Measurements from ENCODE around the gene LBH.
"Not testable (repeated sequence)": the region's sequence is repeated elsewhere in the genome, so short reads cannot be mapped to it uniquely, and the experiment has no call there.

LBH gene

DNA sequence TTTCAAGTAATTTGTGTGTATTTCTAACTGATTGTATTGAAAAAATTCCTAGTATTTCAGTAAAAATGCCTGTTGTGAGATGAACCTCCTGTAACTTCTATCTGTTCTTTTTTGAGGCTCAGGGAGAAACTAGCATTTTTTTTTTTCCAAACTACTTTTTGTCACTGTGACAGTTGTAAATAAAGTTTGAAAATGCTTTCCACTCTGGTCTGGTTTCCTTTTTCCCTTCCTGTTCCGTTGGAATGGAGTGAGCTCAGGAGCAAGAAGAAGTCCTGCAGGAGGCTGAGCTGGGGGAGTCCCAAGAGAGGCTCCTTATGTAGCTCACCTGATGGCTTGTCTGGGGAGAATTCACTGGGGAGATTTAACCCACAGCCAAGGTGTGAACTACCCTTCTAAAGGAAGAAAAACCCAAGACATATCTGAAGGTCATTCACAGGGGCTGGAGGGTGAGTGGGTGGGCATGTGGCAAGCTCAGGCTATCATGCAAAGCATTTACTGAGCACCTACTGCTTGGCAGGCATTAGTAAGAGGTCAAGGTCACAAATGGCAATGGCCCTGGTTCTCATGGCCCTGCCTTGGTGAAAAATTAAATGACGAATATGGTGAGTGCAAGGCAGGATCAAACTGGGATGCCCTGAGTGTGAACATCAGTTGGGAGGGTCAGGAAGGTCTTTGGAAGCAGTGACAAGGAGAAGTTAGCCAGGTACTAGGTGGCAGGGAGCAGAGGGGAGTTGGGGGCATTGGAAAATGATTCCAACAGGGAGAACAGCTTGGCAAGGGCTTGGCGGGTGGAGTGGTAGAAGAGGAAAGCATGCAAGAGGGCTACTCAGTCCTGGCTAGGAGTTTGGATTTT is 28.7 kb downstream of the LBH start:
- DNase-seq: no peak

DNA sequence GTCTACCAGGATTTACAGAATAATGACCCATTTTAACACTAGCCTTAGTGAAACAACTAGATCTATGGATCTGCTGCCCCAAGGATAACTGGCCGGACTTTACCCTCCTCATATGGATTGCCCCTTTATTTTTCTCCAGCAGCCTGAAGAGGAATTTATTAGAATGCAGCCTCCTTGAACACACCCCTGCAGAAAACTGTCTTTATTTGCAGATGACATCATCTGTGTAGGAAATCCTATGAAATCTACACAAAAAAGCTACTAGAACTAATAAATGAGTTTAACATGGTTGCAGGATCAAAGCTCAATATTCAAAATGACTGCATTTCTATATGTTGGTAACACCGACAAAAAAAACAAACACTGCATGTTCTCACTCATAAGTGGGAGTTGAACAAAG is 29.6 kb downstream of the LBH start:
- no peak for DNase-seq

DNA sequence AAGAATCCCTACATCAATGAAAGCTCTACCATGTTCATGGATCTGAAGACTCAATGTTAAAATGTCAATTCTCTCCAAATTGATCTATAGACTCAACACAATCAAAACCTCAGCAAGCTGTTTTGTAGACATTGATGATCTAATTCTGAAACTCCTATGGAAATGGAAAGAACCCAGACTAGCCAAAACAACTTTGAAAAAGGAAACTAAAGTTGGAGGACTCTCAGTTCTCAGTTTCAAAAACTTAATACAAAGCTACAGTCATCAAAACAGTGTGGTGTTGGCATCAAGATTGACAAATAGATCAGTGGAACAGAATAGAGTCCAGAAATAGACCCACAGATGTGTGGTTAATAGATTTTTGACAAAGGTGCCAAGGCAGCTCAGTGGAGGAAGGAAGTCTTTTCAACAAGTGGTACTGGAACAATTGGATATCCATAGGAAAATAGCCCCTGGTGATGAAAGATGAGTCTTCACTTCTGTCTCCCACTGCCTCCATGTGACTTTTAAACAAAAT is 30.4 kb downstream of the LBH start:
- no peak for DNase-seq

DNA sequence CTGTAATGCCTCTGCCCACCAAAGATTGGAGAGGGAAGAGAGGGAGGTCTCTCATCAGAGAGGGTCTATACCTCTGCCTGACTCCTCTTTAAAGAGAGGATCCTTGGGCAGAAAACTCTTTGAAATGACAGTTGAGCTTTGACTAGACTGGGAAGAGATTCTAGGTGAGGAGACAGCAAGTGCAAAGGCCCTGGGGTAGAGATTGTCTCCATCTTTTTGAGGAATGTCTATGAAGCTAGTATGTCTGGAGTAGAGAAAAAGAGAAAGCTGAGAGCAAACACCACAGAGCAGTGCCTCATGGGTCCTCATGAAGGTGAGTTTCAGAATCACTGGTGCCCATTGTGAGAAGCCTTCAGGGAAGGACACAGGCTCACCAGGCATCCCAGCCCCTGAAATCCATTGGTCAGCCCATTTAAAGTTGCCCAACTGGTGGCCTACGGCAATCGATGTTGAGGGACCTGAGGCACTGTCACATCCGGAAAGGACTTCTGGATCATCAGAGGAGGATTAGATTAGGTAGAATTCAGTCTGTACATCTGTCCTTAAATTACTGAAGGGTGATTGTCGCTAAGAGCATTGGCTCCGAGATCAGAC is 31.5 kb downstream of the LBH start:
- no peak for DNase-seq

DNA sequence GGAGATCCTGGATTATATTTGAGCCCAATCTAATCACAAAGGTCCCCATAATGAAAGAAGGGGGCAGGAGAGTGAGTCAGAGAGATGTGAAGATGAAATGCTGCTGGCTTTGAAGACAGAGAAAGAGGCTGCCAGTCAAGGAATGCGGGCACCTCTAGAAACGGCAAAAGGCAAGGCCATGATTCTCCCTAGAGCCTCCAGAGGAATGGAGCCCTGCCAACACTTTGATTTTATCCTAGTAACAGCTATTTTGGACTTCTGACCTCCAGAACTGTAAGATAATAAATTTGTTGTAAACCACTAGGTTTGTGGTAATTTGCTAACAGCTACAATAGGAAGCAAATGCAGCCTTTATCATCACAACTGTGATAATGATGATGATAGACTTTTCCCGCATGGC is 32.9 kb downstream of the LBH start:
- DNase-seq: no peak

DNA sequence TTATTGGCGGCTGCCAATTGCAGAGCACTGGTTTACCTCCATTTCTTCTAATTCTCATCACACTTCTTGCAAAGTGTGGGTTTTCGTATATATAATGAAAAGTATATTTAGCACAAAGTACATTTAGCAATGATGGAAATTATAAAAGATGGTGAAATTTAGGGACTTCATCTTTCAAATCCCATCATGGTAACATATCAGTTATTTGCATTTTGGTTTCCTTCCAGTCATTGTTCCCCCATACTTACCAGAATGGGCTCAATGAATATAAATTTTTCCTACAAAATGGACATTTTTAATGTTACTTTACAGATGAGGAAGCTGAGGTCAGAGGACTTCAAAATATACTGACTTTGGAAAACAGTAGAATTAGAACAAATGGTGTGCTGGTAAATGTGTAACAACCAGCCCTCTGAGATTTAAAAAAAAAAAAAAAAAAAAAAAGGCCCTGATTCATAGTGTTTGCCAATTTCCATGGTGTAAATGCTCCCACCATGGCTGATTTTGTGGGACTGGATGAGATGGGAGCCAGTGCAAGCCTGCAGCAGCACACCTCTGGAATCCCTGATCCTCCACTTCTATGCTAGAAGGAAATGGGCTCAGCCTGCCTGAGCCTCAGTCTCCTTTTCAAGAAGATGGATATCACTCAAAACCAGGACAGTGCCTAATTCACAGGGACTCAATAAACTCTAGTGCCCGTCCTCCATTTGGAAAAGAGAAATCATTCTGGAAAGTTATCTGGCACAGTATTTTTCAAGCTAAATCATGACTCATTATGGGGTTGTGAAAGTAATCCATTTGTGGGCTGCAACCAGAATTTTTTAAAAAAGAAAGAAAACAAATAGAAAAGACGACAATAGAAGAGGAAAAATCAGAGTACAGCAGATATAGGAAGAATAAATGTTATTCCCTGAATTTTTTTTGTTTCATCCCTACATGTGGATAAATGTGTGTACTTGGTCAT is 34.0 kb downstream of the LBH start:
- DNase-seq: no peak

DNA sequence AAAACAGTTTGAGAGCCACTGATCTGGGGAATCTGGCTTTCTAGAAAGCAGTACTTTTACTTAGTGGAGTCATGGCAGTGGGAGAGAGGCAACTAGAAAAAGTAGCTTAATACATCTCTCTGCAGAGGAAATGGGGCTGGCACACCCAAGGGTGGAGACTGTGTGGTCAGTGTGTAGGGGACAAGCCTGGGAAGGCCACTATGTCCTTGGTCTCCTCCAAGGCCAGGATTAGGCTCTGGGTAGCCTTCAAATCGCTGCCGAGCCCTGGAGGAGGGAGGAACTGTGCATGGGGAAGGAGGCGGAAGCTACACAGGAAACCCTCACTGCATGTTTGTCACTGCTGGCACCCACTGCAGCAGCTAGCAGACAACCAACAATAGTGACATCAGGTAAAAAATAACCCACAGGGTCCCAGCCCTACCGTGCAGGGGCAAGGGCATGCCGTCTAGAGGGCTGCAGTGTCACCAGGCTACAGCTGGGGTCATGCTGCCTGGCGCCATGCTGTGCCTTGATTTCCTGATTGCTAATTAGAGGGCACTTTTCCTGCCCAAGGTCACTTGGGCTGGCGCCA is 34.8 kb downstream of the LBH start:
- DNase-seq: no peak

DNA sequence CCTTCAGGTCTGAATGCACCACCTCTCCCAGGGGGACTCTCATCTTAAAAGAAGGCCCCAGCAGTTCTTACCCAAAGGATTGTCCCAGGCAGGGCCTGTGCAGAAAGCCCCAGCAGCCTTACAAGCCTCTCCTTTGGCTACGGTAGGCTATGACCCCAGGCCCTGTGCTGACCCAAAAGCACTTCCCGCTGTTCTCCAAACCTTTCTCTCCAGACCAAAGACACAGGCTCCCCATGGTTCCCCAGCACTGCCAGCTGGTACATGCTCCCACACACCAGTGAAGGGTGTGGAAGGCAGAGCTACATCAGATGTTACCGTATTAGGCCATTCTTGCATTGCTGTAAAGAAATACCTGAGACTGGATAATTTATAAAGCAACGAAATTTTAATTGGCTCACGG is 35.4 kb downstream of the LBH start:
- no peak for DNase-seq

DNA sequence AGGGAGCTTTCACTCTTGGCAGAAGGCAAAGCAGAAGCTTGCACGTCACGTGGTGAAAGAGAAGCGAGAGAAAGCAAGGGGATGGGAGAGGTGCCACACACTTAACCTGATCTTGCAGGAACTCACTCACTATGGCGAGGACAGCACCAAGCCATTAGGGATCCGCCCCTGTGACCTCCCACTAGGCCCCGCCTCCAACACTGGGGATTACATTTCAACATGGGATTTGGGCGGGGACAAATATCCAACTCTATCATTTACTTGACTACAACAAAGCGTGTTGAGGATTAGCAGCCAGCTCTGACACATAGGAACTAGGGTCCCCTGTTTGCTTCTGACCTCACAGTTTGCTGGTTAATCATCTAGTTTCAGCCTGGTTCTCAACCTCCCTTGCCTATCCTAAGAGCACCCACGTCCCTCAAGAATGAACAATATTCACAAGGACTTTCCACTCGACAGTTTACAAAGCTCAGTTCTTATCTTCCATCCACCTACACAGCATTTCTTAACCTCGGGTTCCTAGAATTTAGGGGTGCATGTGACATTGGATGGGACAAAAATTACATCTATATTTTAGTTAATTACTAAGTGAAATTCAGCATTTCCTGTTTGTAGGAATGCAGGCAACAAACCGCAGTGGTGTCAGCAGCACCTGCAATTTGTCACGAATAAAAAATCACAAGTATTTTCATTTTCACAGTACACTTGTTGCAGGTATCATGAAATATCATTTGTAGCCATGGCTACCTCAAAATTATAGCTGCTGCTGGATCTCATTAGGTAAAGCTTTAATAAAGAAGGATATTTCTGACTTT is 36.0 kb downstream of the LBH start:
- DNase-seq: no peak

DNA sequence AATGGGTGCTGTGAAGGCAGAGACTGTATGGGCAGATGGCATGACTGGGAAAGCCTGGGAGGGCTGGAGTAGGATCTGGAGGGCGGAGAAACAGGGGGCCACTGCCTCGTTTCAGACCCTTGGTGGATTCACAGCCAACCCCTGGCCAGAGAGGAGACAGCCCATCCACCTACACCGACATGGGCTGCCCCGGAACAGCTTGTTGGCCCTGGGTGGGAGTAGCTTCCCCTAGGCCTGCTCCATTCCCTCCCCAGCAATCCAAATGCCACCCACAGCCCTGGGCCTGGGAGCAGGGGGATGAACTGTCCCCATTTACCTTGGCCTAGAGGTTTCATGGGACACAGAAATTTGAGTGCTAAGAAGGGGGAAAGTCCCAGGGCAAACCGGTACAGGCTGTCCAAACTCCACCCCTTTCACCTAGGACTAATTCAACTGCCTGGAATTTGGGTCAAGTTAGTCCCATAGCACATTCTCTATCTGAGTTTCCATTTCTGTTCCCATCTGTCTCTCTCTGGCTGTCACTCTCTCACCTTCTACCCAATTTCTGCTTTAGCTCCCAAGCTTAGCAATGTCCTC is 37.0 kb downstream of the LBH start:
- no peak for DNase-seq

DNA sequence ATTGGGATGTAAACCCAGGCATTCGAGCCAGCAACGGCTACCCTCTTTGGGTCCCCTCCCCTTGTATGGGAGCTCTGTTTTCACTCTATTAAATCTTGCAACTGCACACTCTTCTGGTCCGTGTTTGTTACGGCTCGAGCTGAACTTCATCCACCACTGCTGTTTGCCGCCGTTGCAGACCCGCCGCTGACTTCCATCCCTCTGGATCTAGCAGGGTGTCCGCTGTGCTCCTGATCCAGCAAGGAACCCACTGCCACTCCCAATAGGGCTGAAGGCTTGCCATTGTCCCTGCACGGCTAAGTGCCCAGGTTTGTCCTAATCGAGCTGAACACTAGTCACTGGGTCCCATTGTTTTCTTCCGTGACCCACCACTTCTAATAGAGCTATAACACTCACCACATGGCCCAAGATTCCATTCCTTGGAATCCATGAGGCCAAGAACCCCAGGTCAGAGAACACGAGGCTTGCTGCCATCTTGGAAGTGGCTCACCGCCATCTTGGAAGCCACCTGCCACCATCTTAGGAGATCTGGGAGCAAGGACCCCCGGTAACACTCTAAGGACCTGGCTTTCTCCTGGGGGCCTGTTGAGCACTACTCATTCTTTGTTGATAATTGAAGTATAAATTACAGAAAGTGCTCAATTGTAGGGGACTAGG is 37.9 kb downstream of the LBH start:
- not testable (repeated sequence) for DNase-seq

DNA sequence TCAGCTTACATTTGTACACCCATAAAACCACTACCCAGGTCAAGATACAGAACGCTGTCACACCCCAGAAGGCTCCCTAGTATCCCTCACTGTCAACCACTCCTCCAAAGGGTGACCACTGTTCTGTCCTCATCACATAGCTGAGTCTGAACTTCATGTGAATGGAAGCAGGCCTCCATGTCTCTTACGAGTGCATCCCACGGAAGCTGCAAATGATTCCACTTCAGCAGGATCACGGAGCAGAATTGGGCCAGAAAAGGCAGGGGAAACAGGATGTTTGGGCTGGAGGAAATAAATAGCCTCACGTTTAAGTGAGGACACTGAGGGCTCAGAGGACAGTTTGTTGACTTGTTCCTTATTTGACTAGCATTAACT is 38.4 kb downstream of the LBH start:
- DNase-seq: no peak

DNA sequence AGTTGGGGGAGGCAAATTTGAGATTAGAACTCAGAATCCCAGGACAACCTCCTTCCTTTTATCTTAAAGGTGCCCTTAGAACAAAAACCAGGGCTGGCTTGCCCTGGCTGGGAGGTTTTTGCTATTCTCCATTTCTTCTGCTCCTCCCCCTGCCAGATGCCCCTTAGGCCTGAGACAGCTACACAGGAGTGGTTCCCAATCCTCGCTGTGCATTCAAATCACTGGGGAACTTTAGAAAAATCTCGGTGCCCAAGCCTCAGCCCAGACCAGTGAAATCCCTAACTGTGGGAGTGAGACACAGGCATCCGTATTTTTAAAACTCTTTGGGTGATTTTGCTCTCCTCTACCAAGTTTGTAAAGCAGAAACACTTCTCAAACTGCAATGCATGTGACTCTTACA is 38.8 kb downstream of the LBH start:
- DNase-seq: no peak

DNA sequence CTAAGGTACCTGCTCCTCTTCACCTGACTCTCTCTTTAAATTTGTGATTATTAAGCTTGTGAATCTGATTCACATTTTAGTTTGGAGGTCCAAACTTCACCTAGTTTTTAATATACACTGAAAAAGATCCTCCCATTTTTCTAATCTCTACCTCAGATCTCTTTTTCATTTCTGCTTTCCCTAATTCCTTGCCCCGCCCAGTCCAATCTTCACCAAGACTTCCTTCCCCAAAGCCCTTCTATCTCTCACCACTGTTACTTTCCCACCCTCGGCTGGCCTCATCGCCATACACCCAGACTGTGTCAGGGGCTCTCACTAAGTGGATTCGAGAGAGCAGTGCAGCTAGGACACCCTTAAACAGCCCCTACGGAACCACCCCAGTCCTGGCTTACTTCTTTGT is 40.0 kb downstream of the LBH start:
- DNase-seq: no peak

DNA sequence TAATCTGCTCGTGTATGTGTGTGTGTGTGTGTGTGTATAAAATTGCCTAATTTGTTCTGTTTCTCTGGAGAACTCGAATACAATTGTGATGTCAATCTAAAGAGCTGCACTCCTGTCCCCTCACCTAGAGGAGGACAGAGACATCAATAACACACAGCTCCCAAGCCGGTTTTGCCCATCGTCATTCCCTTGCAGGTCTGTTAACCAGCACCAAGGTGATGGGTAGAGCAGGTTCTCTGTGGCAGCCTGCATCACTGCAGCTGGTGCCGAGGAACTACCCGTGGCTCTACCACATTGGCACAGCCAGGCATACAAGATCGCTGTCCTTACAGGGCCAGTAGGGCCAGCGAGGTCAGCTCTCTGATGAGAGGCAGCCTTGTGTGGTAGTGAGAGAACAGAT is 41.0 kb downstream of the LBH start:
- DNase-seq: no peak

DNA sequence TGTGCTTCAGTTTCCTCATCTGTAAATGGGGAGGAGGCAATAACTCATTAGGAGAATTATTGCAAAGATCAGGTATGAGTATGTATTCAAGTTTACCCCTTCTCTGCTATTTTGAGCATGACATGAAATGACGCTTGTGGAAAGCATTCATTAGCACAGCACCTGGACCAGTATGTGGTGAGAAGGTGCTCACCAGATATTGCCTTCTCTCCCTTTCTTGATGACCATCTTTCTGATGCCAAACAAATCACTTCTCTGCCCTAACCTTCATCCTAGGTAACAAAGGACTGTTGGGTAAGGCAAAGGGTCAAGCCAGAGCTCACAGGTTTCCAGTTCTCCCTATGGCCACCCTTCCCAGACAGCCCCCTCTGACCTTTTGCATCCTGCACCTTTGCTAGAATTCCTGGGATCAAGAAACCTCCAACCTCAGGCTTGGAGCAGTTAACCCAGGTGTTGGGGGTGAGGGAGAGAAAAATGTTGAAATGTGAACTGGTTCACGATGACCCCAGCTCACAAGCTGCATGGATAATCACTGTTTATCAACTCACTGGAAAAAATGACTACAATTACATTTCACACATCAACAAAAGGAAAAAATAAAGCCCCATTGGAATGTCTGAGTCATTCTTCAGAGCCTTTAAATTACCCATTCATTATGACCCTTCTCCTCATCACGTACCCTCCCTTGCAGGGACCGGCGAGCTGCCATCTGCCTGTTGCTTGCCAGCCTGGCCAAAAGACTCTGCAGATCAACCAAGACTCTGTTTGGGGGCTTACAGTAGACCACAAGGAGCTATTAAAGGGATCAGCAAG is 41.6 kb downstream of the LBH start:
- DNase-seq: no peak

DNA sequence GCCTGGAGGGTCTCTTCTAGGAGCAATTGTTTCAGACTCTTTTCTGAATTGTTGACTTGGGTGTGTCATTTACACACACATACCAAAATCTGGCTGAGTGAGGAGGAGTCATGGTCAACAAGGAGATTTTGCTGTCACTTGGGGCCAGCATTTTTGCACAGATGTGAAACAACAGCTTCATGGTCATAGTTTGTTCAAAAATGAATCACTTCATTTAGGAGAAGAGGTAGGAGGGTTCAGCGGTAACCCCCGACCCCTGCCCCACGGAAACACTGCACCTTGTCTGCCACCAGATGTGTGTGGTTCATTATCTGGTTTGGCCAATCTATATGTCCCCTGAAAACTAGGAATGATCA is 42.2 kb downstream of the LBH start:
- DNase-seq: no peak

DNA sequence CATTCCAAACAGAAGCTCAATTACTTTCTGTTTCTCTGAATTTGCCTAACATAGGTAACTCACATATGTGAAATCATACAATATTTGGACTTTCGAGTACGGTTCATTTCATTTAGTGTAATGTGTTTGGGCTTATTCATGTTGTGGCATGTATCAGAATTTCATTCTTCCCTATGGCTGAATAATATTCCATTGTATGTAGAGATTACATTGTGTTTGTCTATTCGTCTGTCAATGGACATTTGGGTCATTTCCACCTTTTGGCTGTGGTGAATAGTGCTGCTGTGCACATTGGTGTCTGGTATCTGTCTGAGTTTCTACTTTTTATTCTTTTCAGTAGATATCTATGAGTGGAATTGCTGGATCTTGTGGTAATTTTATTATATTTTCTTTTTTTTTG is 43.9 kb downstream of the LBH start:
- no peak for DNase-seq

DNA sequence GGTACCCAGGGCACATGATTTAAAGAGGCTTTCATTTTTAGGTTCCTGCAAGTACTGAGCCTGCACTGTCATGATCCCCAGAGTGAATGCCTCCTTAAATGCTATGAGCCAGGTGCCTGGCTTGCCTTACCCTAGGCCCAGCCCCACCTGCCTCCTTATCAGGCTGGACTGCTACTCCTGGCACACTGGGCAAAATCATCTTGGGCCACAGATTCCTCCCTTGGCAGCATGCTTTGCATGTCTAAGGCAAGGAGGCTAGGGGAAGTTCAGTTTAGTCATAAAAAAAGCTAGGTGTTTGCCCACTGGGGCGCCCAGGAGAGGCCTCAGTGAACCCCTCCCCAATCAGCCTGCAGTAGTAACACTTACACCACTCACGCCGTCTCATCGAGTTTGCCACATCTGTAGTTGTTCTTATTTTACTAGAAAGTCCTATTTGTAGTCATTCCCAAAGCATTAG is 45.1 kb downstream of the LBH start:
- DNase-seq: no peak

DNA sequence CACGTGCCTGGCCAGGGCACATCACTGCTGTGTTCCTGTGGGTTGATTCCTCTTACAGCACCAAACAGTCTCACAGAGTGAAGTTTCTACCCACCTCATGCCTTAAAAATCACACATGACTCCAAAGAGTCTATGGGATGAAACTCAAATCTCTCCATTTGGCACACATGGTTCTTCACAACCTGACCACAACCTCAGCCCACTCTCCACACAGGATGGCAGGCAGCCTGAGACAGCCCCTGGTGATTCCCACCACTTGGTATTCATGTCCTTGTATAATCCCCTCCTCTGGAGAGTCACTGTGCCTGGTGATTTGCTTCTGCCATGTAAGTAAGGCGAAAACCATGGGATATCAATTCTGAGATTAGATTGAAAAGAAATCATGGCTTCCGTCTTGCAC is 46.2 kb downstream of the LBH start:
- DNase-seq: no peak

Data from NCI-H1048 (cell line).